HG03108 (cell line): ENCODE data around the gene NPHP4.
"Not testable (repeated sequence)": the region's sequence is repeated elsewhere in the genome, so short reads cannot be mapped to it uniquely, and the experiment has no call there.

Experiments used
- ATAC-seq: cut with Tn5 transposase; IDR thresholded peaks from one replicate; pipeline ENCODE4 v1.9.1; 2021; ENCODE audit warnings: moderate library complexity; ENCODE audit not compliant: unreplicated experiment

The NPHP4 gene

DNA sequence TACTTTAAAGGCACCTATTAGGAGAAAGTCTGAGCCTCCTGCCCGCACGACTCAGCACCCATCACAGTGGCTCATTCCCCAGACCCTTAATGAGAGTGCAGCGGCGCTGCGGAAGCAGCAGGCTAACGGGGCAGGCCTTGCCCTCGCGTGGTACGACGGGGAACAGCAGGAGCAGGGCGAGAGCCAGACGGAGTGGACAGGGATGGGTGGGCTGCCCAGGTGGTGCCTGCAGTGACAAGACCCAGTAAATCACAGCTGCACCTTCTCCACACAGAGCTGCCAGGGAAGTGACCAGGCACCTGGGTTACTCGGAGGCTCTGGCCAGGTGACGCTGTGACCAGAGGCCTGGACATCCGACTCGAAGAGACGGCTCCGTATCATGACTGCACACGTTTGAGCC is 131.9 kb downstream of the NPHP4 start:
- no peak for ATAC-seq

DNA sequence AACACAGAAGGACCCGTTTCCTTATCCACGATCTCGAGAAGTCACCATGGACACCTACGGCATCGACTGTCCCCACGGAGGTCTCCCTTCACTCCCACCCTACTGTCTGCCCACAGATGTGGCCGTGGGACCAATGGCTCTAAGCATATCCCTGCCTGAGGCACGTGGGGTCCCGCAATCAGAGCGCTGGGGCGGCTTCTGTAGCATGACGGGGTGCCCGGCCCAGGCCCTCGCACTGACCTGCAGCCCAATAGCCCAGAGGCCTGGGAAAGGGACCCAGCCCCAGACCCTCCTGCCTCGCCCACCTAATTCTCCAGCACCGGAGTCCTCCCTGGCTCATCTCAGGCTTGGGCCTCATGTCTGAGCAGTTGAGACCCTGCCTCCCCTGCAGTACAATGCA is 132.5 kb downstream of the NPHP4 start:
- ATAC-seq: no peak

DNA sequence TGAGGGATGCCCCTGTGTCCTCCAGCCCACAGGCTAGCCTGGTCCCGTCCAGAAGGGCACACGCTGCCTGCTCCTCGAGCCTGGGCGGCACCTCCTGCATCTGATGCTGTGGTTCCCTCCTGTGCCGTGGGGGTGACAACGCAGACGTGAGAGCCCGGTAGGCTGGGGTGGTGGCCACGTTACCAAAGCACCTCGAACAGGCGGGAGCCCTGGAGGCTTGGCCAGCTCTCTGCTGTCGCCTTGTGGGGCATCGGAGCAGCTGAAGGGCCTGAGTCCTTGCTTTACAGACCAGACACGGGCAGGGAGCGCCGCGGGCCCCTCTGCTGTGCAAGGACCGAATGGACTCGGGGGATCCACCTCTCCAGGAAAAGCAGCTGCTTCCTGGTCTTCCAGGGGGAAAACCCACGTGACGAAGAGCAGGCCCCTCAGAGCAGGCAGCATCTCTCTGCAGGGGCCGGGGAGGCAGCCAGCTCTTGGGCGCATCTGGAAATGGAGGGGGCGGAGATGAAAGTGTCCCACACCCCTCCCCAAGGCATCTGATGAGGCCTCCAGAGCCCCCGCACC is 133.3 kb downstream of the NPHP4 start:
- ATAC-seq: no peak

DNA sequence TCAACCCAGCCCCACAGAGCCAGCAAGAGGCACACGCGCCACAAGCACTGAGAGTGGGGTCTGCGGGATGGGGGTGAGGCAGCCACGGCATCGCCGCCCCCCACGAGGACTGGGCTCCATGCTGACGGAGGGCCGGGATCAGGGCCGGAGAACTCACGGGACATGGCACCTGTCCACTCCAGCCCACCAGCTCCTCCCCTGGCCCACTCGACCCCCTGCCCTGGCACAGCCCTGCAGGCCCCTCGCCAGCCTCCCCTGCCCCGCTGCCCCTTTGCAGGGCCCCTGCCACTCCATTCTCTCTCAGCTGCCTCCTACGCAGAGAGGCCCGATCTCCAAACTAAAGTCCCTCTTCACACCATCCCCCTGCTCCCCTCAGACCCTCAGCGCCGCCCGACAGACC is 134.0 kb downstream of the NPHP4 start:
- ATAC-seq: no peak

DNA sequence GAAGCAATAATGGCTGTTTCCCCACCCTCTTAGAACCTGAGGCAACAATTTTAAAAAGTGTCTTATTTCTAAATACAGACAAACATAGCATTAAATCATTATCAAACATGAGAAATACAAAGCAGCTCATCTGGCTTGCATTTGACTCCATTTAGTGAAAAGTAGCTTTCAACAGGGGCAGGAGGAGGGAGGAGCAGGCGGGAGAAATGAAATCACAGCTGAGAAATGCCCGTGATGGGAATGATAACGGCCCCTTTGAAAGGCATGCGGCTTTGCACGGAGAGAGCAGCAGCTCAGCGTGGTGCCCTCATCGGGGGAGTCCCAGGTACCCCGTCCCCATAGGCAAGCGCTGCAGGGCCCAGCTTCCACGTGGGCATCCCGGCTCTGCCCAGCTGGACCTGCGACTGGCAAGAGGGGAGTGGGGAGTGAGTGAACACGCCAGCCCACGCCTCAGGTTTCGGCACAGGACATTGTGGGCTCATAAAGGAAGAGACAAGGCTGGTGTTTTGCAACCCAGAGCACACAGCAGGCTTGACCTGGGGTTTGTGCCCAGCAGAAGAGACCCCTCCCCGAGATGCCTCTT is 134.6 kb downstream of the NPHP4 start:
- no peak for ATAC-seq

DNA sequence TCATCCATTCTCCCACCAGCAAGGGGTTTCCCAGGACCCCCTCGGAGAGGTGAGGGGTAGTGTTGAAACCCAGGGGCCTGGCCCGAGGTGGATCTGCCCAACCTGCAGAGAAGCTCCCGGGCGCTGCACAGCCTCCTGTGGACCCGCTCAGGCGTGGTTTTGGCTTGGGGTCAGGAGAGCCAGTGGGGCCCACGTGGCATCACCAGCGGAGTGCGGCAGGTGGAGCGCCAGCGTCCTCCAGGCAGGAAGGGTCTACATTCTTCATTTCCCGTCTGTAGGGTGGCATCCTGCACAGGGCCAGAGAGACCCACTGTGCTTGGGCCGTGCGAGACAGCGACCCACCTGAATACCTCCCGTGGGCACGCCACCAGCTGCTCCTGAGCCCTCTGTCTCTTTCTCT is 135.2 kb downstream of the NPHP4 start:
- ATAC-seq: no peak

DNA sequence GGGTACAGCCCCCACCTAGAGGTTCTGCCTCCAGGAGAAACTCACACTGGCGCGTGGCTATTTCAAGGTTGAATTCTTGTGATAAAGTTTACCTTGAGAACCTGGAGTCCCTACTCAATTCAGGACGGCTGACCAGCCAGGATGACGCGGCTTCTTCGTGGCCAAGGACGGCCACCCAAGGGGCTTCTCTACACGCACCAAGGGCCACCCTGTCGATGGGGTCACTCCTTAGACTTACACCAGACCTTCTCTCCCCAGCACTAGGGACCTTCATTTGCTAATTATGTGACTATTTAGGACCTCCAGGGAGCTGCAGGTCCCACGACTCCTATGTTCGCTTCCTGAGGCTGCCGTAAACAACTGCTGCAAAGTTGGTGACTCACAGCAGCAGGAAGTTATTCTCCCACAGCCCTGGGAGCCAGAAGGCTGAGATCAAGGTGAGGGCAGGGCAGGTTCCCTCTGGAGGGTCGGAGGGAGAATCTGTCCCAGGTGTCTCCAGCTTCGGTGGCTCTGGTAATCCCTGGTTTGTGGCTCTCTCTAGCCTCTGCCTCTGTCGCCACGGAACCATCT is 135.9 kb downstream of the NPHP4 start:
- ATAC-seq: no peak

DNA sequence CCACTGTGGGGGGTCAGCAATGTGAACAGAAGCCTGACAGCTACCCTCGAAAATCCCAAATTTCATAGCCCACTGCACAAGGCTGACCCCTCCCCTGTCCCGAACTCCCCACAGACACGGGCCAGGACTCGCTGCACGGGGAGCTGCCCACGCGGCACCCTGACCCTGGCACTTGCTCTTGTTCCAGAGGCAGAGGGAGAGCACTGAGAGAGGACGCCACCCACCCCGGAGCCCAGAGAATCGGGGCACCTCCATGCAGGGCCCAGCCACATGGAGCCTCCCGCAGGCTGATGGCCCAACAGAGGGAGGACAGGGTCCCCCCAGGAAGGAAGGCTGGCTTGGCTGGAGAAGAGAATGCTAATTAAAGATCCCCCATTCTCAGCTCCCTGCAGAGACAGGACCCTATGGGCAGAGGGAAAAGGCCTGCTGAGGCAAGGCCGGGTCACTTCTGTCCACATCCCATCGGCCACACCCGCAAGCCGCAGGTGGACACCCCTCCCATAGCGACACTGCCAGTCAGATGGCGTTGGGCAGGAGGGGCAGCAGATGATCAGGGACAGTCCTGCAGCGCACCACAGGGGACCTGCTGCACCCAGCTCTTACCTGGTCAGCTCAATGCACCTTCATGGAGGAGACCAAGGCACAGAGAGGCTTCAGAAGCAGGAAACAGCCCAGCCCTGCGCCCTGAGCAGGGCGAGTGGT is 136.9 kb downstream of the NPHP4 start:
- ATAC-seq: no peak

DNA sequence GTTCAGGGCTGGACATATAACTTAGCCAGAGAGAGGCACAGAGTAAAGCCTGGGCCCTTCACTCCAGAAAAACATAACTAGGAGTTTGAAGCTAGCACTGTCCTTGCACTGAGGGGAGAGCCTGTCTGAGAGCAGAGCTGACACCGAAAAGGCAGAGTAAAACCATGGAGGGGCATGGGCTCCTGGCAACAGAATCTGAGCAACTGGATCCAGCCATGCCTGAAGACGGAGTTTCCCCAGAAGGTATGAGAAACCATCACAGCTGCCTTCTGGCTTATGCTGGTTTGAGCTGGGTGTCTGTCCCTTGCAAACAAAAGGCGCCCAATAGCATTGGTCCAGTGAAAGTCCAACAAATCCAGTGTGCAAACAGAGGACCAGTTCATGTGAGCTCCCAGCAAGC is 137.5 kb downstream of the NPHP4 start:
- ATAC-seq: no peak

DNA sequence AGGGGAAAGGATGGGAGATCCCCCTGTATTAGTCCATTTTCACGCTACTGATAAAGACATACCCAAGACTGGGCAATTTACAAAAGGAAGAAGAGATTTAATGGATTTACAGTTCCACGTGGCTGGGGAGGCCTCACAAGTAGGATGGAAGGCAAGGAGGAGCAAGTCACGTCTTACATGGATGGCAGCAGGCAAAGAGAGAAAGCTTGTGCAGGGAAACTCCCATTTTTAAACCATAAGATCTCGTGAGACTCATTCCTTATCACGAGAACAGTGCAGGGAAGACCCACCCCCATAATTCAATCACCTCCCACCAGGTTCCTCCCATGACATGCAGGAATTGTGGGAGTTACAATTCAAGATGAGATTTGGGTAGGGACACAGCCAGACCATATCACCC is 138.4 kb downstream of the NPHP4 start:
- not testable (repeated sequence) for ATAC-seq

DNA sequence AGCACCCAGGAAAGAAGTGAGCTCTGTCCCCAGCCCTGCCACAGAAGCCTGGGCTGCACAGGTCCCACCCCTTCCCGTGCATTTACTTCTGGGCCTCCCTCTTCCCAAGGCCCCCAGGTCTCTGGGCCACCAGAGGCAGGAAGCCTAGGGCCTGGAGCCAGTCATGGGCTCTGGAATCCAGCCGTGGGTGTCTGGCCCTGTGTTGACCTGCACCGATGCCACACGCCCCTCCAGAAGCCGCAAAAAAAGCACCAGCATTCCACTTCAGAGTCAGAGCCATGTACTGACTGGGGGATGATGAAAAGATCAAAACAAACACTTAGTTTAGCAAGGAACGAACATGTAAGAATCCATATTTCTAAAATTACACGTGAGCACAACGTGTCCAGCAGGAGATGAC is 141.7 kb downstream of the NPHP4 start:
- ATAC-seq: no peak

DNA sequence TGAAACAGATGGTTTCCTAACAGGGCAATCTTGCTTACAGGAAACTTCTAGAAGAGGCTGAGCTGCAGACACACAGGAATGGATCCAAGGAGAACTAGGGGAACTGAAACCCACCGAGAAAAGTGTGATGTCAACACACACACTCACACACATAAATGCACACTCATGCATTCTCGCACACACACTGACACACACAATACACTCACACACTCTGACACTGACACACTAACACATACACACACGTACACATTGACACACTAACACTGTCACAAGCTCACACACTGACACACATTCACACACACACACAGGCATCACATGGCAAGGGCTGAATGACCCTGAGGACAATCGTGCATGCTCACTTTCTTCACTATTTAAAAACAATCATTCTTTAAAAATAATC is 142.7 kb downstream of the NPHP4 start:
- no peak for ATAC-seq

DNA sequence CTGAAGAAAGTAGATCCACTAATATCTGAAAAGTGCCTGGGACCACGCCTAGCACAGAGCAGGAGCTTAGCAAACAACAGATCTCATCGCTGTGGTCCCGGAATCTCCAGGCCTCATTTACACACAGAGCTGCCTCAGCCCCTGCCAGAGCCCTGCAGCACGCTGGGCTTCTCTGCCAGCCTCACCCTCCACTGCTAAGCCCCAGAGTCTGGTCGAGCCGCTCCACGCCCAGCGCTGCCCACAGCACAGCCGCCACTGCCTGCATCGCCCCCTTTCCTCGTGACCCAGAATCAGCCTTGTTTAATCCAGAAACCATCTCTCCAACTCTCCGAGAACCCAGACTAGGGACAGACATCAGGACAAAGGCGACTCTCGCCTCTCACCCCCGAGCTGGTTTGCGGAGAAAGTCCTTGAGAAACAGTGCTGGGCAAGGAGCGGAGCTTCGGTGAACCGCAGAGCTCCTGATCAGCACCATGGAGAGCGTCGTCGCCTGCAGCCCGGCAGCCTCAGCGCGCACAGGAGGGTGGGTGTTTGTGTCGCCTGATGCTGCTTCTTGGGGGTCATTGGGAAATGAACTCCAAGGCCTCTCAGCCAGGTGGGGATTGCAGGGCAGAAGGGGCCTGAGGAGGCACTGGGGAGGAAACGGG is 145.1 kb downstream of the NPHP4 start:
- no peak for ATAC-seq

DNA sequence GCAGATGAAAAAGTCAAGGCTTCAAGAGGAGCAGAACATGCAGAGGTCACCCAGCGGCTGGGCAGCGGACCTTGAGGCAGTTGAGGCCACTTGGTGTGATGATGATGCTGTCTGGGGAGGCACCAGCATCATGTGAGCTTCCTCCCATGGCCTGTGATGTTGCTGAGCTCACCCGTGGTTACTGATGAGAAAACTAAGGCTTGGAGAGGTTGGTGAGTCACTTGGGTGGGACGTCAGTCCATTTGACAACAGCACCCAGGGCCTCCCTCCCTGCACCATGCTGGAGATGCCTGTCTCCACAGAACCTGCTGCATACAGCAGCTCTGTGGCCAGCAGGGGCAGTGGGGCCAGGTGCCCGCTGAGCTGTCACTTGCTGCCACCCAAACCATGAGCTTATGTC is 146.8 kb downstream of the NPHP4 start:
- no peak for ATAC-seq

DNA sequence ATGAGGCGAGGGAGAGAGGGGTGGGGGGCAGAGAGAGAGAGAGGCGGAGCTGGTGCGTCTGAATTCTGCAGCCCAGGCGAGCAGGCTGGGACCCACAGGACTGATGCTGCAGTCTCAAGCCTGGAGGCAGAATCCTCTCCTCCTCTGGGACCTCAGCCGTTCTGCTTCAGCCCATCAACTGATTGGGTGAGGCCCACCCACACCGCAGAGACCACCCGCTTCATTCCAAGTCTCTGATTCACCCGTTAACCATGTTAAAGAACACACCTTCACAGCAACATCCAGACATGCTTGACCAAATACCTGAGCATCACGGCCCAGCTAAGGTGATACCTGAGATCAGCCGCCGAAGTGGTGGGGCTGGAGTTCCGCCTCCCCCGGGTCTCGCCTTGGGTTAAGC is 147.8 kb downstream of the NPHP4 start:
- ATAC-seq: no peak

DNA sequence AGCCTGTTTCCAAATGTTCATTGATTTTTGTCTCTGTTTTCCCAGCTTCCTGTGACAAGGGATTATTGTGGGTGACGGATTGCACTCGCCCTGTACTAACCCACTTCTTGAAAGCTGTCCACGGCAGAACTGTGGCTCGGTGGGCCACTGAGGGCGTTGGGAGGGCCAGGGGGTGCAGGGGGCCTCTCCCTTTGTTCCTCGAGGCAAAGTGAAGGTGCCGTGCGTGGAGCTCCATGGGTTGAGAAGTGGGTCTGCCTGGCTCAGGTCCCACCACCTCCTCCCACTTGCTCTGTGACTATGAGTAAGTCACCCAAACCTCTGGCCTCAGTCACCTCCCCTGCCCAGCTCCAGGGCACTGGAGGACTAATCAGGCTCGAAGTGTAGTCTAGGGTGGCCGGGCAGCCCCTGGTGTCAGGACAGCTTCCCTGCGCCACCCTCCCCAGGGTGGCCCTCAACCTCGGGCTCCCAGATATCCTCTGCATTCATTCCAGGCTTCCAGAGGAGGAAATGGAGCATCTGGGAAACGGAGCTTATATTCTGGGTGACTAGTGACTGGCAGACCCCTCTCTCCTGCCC is 148.6 kb downstream of the NPHP4 start:
- no peak for ATAC-seq

DNA sequence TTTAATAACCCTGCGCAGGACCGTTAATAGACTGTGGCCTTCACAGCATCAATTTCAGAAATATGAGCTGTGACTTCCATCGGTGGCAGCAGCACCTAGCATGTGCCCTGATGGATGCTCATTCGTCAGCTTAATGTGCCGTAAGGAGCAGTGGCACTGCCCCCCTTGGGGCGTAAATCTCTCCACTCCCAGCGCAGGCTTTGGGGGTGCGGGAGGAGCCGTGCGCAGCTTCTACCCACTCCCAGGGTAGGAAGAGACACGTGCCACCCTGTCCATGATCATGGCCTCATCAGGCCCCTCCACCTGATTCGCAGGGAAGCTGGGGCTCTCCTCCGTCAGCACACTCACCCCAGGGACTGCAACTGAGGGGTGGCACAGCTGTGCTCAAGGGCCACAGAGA is 149.5 kb downstream of the NPHP4 start:
- no peak for ATAC-seq

DNA sequence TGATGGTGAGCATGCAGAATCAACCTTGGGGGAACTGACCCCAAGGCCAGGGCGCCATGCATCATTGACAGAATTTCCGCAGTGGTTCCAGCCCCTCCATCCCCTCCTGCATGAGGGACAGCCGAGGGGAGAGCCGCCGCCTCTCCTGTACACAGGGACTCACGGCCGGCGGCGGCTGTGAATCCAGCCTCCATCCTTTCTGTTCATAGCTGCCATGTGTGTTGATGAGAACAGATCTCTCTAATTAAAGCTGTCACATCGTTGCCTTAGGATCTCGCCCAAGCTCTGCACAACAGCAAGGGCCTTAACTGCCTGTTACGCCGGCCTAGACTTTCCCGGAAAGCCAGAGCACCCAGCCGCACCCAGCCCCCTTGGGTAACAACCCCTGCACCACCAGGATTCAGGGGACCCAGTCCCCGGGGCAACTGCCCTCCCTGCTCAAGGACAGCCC is 151.6 kb downstream of the NPHP4 start:
- no peak for ATAC-seq

DNA sequence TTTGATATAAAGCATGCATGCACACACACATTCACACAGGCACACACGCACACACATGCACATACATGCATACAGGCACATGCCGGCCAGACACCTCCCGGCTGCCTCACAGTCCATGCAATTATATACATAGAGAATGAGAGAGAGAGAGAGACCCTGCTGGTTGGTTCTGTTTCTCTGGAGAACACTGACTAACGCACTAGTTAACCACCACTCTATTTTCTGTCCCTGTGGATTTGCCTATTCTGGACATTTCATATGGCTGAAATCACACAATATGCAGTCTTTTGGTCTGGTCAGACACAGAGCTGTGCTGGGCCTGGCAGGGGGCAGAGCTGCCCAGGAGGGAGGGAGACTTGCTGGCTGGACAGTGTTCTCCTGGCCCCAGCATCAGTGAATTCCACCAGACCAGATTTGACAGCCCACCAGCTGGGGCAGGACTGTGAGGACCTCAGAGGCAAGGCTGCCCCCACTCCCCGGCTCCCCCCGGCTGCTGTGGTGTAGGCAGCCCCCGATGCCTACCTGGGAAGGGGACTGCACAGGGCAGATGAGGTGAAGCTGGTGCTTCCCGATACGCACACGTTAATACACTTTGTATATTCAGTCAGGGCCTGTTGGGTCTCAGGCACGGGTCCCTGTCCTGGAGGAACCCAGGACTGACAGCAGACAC is 152.2 kb downstream of the NPHP4 start:
- no peak for ATAC-seq

DNA sequence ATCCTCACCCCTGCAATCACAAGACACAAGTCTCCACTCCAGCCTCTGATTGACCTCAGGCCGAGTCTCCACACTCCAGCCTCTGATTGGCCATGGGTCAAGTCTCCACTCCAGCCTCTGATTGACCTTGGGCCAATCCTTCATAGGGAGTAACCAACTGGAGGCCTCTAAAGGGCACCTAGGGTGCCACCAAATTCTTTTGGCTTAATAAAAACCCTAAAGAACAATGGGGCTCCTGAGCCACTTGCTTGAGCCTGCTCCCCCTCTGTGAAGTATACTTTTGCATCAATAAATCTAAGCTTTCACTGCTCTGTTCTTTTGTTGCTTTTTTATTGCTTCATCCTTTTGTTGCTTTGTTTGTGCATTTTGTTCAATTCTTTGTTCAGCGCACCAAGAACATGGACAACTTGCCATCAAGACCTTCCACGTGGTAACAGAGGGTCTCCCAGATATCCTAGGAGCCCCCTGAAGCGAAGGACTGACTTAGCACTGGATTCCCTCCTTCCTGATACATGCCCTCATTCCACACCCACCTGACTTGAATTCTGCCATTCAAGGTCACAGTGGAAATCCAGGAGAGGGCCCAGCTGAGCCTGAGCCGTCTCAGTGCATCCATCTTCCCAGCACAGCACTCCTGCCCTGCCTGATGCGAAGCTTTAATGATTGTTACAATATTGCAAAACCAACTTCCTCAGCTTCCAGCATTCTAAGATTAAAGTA is 152.9 kb downstream of the NPHP4 start:
- ATAC-seq: no peak
